NCI-H1105 treated with DMSO at 0.1 percent for 48 hours (cell line): ENCODE data around the gene FBXL16.
"Not testable (repeated sequence)": the region's sequence is repeated elsewhere in the genome, so short reads cannot be mapped to it uniquely, and the experiment has no call there.

Experiments used
- DNase-seq: peaks from one replicate; lab custom pipeline; 2025; lab: John Stamatoyannopoulos, UW

The FBXL16 gene

DNA sequence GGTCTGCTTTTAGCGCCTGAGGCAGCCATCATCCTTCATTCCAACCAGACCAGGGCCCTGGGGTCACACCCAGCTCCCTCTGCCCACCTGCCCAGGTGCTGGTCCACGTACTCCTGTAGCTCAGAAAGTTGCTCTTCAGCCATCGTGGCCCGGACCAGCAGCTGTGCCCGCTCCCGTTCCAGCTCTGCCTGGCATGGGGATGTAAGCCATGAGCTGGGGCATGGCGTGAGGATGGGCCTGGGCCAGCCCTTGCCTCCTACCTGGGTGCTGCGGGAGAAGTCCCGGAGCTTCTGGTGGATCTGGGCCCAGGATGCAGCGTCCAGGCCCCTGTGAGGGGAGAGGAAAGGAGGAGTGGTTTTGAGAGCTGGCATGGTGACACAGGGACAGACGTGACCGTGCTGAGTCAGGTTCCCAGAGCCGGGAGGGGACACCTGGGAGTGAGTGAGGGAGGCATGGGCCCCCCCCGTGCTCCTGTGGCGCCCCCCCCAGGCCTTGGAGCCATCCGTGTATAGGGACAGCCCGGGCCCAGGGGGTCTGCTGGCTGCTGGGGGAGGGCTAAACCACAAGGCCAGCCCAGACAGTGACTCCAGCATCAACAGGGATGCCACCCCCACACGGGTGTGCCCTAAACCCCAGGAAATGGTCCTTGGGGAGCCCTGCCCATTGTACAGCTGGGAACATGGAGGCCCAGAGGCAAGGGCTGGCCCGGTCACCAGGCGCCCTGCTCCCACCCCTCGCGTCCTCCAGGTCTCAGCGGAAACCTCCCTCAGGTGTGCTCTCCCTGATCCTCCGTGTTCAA, 17.4 kb upstream of the FBXL16 start:
- no peak for DNase-seq

DNA sequence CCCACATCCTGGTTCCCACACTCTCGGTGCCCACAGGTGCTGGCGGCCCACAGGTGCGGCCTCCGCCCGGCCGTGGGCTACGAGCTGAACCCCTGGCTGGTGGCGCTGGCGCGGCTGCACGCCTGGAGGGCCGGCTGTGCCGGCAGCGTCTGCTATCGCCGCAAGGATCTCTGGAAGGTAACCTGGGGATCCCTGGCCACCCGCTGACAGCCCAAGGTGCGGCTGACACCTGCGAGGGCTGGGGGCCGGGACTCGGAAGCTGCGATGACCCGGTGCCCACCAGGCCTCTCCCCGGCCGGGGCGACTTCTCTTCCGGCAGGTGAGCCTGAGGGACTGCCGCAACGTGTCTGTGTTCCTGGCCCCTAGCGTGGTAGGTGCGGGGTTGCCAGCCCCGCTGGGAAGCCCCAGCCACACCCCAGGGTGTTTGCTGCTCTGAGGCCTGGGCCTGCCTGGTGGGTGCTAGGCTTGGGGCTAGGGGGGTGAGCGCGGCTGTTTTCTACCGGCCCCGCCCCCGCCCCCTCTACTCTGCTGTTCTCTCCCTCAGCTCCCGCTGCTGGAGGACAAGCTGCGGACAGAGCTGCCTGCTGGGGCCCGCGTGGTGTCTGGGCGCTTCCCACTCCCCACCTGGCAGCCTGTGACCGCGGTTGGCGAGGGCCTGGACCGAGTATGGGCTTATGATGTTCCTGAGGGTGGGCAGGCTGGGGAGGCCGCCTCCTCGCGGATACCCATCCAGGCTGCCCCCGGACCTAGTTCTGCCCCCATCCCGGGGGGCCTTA, 16.4 kb upstream of the FBXL16 start:
- no peak for DNase-seq

GRCh38 chr16:720990-721764, 15.6 kb upstream of the FBXL16 start, which contains the start of gene ANTKMT:
ANTKMT (plus strand) TSS chr16:721146; CDS start chr16:721275, 129 bp downstream.
- DNase-seq: peak; percentile 61

DNA sequence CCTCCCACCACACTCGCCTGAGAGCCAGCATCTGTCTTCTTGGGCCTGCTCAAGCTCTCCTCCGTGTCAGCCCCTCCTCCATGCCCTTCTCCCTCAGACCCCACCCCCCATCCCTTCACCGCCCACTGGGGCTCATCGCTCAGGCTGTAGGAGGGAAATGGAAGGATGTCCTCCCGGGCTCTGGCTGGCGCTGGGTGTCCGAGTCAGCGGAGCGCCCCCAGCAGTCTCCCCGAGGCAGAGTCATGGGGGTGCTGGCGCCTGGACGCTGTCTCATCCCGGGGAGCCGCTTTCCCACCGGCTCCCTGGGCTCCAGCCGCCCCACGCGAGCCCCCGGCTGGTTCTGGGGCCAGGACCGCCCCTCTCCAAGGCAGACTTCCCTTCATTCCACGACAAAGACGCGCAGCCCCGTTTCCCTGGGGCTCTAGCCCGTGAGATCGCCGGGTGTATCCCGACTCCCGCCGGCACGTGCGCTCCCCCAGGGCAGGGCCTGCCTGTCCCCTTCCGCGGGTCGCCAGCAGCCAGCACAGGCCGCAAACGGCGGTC, 14.9 kb upstream of the FBXL16 start:
- peak; percentile 18 for DNase-seq

- DNase-seq: no peak
Measured at GRCh38 chr16:719815-720446, 14.3 kb upstream of the FBXL16 start.

- DNase-seq: no peak
Measured at GRCh38 chr16:718922-719321, 13.3 kb upstream of the FBXL16 start.

- DNase-seq: no peak
Measured at GRCh38 chr16:718389-718788, 12.8 kb upstream of the FBXL16 start.

- DNase-seq: no peak
Measured at GRCh38 chr16:717450-718245, 12.0 kb upstream of the FBXL16 start.

DNA sequence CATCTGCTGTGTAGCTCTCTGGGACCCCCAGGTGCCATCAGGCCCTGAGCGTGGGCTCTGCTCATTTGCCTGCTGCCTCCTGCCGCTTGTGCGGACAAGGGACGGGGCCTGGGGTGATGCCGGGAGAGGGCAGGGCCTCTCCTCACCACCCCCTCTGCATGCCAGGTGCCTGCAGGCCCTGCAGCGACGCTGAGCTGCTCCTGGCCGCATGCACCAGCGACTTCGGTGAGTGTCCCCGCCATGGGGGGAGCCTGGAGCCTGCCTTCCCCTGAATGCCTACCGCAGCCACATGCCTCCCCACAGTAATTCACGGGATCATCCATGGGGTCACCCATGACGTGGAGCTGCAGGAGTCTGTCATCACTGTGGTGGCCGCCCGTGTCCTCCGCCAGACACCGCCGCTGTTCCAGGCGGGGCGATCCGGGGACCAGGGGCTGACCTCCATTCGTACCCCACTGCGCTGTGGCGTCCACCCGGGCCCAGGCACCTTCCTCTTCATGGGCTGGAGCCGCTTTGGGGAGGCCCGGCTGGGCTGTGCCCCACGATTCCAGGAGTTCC, 11.2 kb upstream of the FBXL16 start:
- DNase-seq: no peak

DNA sequence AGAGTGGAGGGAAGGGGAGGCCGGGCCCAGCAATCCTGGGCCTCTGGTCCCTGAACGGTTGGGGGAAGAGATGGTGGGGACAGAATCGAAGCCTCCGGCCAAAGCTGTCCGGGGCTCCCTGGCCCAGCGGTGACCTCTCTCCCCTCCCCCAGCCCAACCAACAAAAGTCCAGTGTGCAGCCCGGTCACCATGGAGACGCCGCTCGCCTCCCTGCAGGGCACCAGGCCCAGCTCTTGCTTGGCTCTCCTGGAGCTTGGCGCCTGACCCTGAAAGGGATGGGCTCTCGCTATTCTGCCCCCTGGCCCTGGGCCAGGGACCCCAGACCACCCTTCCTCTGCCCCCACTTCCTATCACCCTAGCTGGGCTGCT, 10.6 kb upstream of the FBXL16 start:
- no peak for DNase-seq

- no peak for DNase-seq
Measured at GRCh38 chr16:715477-716199, 10.0 kb upstream of the FBXL16 start.

GRCh38 chr16:714558-715476, 9.2 kb upstream of the FBXL16 start, which contains the start of gene METRN:
METRN (plus strand) TSS chr16:715118; CDS start chr16:715290, 172 bp downstream.
- peak; percentile 41 for DNase-seq

GRCh38 chr16:714079-714478, 8.5 kb upstream of the FBXL16 start:
- no peak for DNase-seq

GRCh38 chr16:712740-713250, 7.2 kb upstream of the FBXL16 start:
- DNase-seq: not testable (repeated sequence)

- peak; percentile 45 for DNase-seq
Measured at GRCh38 chr16:711548-712320, 6.1 kb upstream of the FBXL16 start.

GRCh38 chr16:711084-711483, 5.5 kb upstream of the FBXL16 start:
- DNase-seq: no peak

GRCh38 chr16:710500-711075, 5.0 kb upstream of the FBXL16 start:
- DNase-seq: no peak
